GM12878 (cell line): ENCODE data around the gene GRIK3. TPM values are rescaled to one million over a fixed set of nuclear protein-coding genes. Genes with fewer than 3 reads are reported as not detected.

ENCODE experiments used
- ATAC-seq: fragments of 200-7000 bp; cut with Tn5 transposase; 3 replicates; pipeline ENCODE4 v1.9.1; 2020; ENCODE audit warnings: mild to moderate bottlenecking, moderate library complexity
- BruUV-seq: library from RNA; stranded (reverse); fragments of 400-500 nt; replicated peaks from 2 replicates; lab custom pipeline; 2021; lab: Mats Ljungman, UMichigan
- CTCF ChIA-PET: fragments of 300-600 bp; sonication (Branson Sonifier 250); formaldehyde crosslinking; extraction: SDS; loops from one replicate; lab custom pipeline; 2021; ENCODE audit warnings: inconsistent platforms; lab: Yijun Ruan, JAX
- POLR2A ChIA-PET: fragments of 350-600 bp; formaldehyde crosslinking; extraction: SDS; loops from one replicate; lab custom pipeline; 2021; ENCODE audit warnings: inconsistent platforms; lab: Charles Lee
- RAD21 ChIA-PET: fragments of 300-600 bp; sonication (Branson Sonifier 250); formaldehyde crosslinking; loops from one replicate; lab custom pipeline; 2023; ENCODE audit warnings: antibody characterized with exemption; ENCODE audit not compliant: unreplicated experiment; lab: Charles Lee
- SMC1A ChIA-PET: fragments of 300-600 bp; sonication (Branson Sonifier 250); formaldehyde crosslinking; loops from one replicate; lab custom pipeline; 2023; ENCODE audit not compliant: unreplicated experiment, uncharacterized antibody; lab: Charles Lee
- DNase-seq: peaks from one replicate; pipeline ENCODE4 v3.0.0-alpha.2; 2011; ENCODE audit warnings: low read depth, low spot score
- FAIRE-seq: peaks from 3 replicates; lab custom pipeline; 2011; peaks lifted over from hg19 to GRCh38; lab: Jason Lieb, UNC
- H2AFZ ChIP-seq: 2 replicates; pipeline ENCODE4 v1.6.0; 2011; ENCODE audit warnings: low read depth, low read length, control low read depth; ENCODE audit not compliant: control insufficient read depth
- H3K27ac ChIP-seq: 2 replicates; pipeline ENCODE4 v1.5.1; 2011; ENCODE audit warnings: control low read depth; ENCODE audit not compliant: control insufficient read depth, insufficient read depth
- H3K27me3 ChIP-seq, 2 experiments: replicated peaks in 1 of 2; 2 replicates each; pipeline versions ENCODE4 v1.6.0 to v1.6.1; 2011; ENCODE audit warnings: low read length in 1 of 2; ENCODE audit not compliant: control insufficient read depth in 2 of 2, insufficient read depth in 2 of 2
- H3K36me3 ChIP-seq, 2 experiments: 2 replicates each; pipeline ENCODE4 v1.5.1; 2011; ENCODE audit warnings: low read length in 1 of 2; ENCODE audit not compliant: control insufficient read depth in 2 of 2, insufficient read depth in 2 of 2
- H3K4me1 ChIP-seq: 2 replicates; pipeline ENCODE4 v1.6.1; 2011; ENCODE audit warnings: mild to moderate bottlenecking, low read length, moderate library complexity, mixed read lengths; ENCODE audit not compliant: control insufficient read depth, insufficient read depth
- H3K4me2 ChIP-seq: 2 replicates; pipeline ENCODE4 v1.6.0; 2011; ENCODE audit warnings: control low read depth; ENCODE audit not compliant: control insufficient read depth, insufficient read depth
- H3K4me3 ChIP-seq: fragments of 200-600 bp; sonication (generic); 2 replicates; pipeline ENCODE4 v1.5.1; 2016
- H3K79me2 ChIP-seq: 2 replicates; pipeline ENCODE4 v1.6.0; 2011; ENCODE audit warnings: low read length; ENCODE audit not compliant: control insufficient read depth, insufficient read depth
- H3K9ac ChIP-seq: 2 replicates; pipeline ENCODE4 v1.8.0; 2011; ENCODE audit warnings: low read length, control low read depth, mixed read lengths; ENCODE audit not compliant: control insufficient read depth, insufficient read depth
- H3K9me3 ChIP-seq: replicated peaks from 3 replicates; pipeline ENCODE4 v1.5.1; 2011; ENCODE audit warnings: mild to moderate bottlenecking, low read length; ENCODE audit not compliant: control insufficient read depth, insufficient read depth
- H4K20me1 ChIP-seq: 2 replicates; pipeline ENCODE4 v1.6.0; 2011; ENCODE audit not compliant: control insufficient read depth, insufficient read depth
- ATF7 ChIP-seq: fragments of 450-650 bp; IDR thresholded peaks from 2 replicates; pipeline ENCODE4 v1.6.1; 2016; ENCODE audit warnings: low read depth, mild to moderate bottlenecking
- BHLHE40 ChIP-seq, 2 experiments: fragments of 450-650 bp in 1 of 2; IDR thresholded peaks; 2 replicates each; pipeline ENCODE4 v1.6.1; 2011 to 2017; ENCODE audit warnings: low read depth in 2 of 2, borderline replicate concordance in 1 of 2, improper control_type of control experiment in 1 of 2, low read length in 1 of 2, mild to moderate bottlenecking in 1 of 2
- JUND ChIP-seq: IDR thresholded peaks from 2 replicates; pipeline ENCODE4 v1.6.1; 2012; ENCODE audit warnings: low read depth, mild to moderate bottlenecking, low read length, improper control_type of control experiment, moderate library complexity
- MTA3 ChIP-seq: IDR thresholded peaks from 2 replicates; pipeline ENCODE4 v1.6.1; 2012; ENCODE audit warnings: low read length, inconsistent platforms, borderline replicate concordance
- MYB ChIP-seq: fragments of 150-350 bp; IDR thresholded peaks from 2 replicates; pipeline ENCODE4 v1.6.1; 2014; ENCODE audit warnings: mild to moderate bottlenecking, low read depth, low read length, borderline replicate concordance
- NFIC ChIP-seq: IDR thresholded peaks from 2 replicates; pipeline ENCODE4 v1.6.1; 2012; ENCODE audit warnings: low read depth, mild to moderate bottlenecking, inconsistent platforms, low read length, moderate library complexity
- RAD51 ChIP-seq: fragments of 450-650 bp; IDR thresholded peaks from 2 replicates; pipeline ENCODE4 v1.6.1; 2016; ENCODE audit warnings: moderate library complexity, mild to moderate bottlenecking, inconsistent platforms
- RUNX3 ChIP-seq: IDR thresholded peaks from 2 replicates; pipeline ENCODE4 v1.6.1; 2012; ENCODE audit warnings: low read length, inconsistent platforms
- STAT3 ChIP-seq: IDR thresholded peaks from 2 replicates; pipeline ENCODE4 v1.6.1; 2011; ENCODE audit warnings: low read depth, low read length, improper control_type of control experiment
- TCF3 ChIP-seq: IDR thresholded peaks from 2 replicates; pipeline ENCODE4 v1.6.1; 2012; ENCODE audit warnings: low read depth, mild to moderate bottlenecking, low read length, borderline replicate concordance; ENCODE audit not compliant: insufficient read depth
- ZNF217 ChIP-seq: fragments of 450-650 bp; IDR thresholded peaks from 2 replicates; pipeline ENCODE4 v1.6.1; 2017; ENCODE audit warnings: antibody characterized with exemption, mild to moderate bottlenecking
- ZNF592 ChIP-seq: fragments of 450-650 bp; IDR thresholded peaks from 2 replicates; pipeline ENCODE4 v1.6.1; 2017; ENCODE audit warnings: mild to moderate bottlenecking, moderate library complexity
- WGBS: methylation state at CpG from one replicate; pipeline ENCODE4 v1.1.6; 2016; ENCODE audit warnings: low lambda C conversion rate; ENCODE audit not compliant: insufficient replicate concordance, insufficient coverage; ENCODE audit errors: missing lambda C conversion rate; 5-methylcytosine and 5-hydroxymethylcytosine counted together
- in situ Hi-C: fragments of 300-500 bp; cut with MboI; formaldehyde crosslinking; loops from 9 replicates; pipeline ENCODE4 v1.14.3; 2018; ENCODE audit warnings: mixed read lengths
- intact Hi-C: fragments of 100-400 bp; cut with micrococcal nuclease; formaldehyde crosslinking; loops from one replicate; pipeline ENCODE4 v1.14.2; 2022; ENCODE audit not compliant: unreplicated experiment
- polyA plus RNA-seq, 11 experiments: library from polyadenylated mRNA; depleted of rRNA in 4 of 11; unstranded in 6 of 11; stranded (reverse) in 5 of 11; fragments of >200 nt; fragmentation: Nextera tagmentation in 4 of 11; fragmentation: Illumina TruSeq in 1 of 11; extraction: Ambion mirVana in 4 of 11; extraction: Trizol in 1 of 11; gene quantifications; 1 replicate in 1 of 11; 2 replicates in 10 of 11; pipeline versions ENCODE4 v1.2.1 to v1.2.3, GENCODE V29; 2011 to 2016; ENCODE audit warnings: inconsistent platforms in 2 of 11, missing spikeins in 2 of 11, low read depth in 1 of 11
- total RNA-seq, 4 experiments: library from RNA; depleted of rRNA in 3 of 4; stranded (reverse); fragments of >200 nt in 3 of 4; fragmentation: Illumina TruSeq in 1 of 4; extraction: Trizol in 1 of 4; gene quantifications; 2 replicates each; pipeline versions ENCODE4 v1.2.1 to v1.2.3, GENCODE V29; 2013 to 2021
- TF ChIP-seq, protein P1 (sequence below): fragments of 450-650 bp; IDR thresholded peaks from 2 replicates; pipeline ENCODE4 v1.6.1; 2018; ENCODE audit warnings: borderline replicate concordance, mild to moderate bottlenecking; ENCODE audit not compliant: partially characterized antibody

Gene GRIK3
- total and polyA plus RNA-seq, 10 of the 15 experiments (the other 5 are each of a cell fraction or from before 2014, with no cell fraction given), result not detected

DNA sequence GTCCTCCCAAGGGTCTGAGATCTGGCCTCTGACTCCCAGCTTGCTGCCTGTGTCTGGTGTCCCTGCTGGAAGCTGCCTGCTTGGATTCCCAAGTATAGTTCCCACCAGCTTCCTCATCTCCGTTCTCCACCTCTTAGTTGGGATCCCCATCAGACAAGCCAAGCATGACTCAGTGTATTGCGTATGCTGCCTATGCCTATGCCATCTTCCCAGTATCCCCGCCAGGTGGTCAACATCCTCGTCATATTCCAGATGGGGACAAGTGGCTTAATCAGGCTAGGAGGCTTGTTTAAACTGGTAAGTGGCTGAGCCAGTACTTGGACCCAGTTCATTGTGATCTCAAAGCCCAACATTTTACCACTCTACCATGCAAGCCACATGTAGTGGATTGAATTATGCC, 204.4 kb downstream of the GRIK3 start (continued):
- no peak for TF ChIP-seq ZNF217
- TF ChIP-seq, all 136 proteins: peak for 0

DNA sequence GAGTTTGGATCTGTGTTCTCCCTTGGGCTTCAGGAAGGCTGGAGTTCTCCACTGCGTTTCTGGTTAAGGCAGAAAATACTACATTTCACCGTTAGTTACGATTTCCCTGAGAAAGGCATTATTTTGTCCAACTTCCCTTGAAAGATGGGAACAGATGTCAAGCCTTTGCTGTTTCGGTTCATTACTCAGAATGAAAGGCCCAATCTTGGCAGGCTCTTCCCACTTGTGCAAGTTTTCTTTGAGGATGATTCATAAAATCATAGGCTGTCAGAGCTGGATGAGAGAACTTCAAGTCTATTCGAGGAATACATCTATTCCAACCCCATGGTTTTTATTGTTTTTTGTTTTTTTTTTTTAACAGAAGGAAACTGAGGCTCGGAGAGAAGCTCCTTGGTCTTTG, 205.2 kb downstream of the GRIK3 start:
- Histone ChIP-seq H3K4me2 (no peak overlapping the region), H3K27ac (no peak overlapping the region), H4K20me1 (no peaks in the 10 kb centered on the region; the same call in 1 of the 2 replicates), H3K4me3 (no peak overlapping the region), H3K36me3 (no peaks in the 10 kb centered on the region), H3K27me3 (peaks cover 0 to 3% of the 10 kb centered on the region in 2 experiments; a peak in 2 of 4 replicates), H3K4me1 (no peaks in the 10 kb centered on the region)
- FAIRE-seq, result no peak
- ChIA-PET CTCF (no interaction called here), SMC1A (no interaction called here), POLR2A (no interaction called here), RAD21 (no interaction called here)
- ATAC-seq, result no peak
- intact Hi-C loops, result no loop called here
- TF ChIP-seq NFIC (no peak), TCF3 (no peak), ZNF592 (no peak), STAT3 (no peak), RUNX3 (no peak), MYB (no peak), RAD51 (no peak), MTA3 (no peak), JUND (no peak), ATF7 (no peak), BHLHE40 (IDR thresholded peaks at IDR 0.05; ENCODE audit: borderline replicate concordance in 1 of 2, low read depth in 2 of 2, low read length in 1 of 2) (no peak)
- TF ChIP-seq, protein P1, sequence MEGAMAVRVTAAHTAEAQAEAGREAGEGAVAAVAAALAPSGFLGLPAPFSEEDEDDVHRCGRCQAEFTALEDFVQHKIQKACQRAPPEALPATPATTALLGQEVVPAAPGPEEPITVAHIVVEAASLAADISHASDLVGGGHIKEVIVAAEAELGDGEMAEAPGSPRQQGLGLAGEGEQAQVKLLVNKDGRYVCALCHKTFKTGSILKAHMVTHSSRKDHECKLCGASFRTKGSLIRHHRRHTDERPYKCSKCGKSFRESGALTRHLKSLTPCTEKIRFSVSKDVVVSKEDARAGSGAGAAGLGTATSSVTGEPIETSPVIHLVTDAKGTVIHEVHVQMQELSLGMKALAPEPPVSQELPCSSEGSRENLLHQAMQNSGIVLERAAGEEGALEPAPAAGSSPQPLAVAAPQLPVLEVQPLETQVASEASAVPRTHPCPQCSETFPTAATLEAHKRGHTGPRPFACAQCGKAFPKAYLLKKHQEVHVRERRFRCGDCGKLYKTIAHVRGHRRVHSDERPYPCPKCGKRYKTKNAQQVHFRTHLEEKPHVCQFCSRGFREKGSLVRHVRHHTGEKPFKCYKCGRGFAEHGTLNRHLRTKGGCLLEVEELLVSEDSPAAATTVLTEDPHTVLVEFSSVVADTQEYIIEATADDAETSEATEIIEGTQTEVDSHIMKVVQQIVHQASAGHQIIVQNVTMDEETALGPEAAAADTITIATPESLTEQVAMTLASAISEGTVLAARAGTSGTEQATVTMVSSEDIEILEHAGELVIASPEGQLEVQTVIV, result no peak
- TF ChIP-seq, all 136 proteins: peak for 0
- H3K9me3 ChIP-seq, result no peaks in the 10 kb centered on the region
- no peaks in the 10 kb centered on the region for H3K79me2 ChIP-seq
- in situ Hi-C loops, result no loop called here
- H3K9ac ChIP-seq, result no peak overlapping the region
- WGBS, result 24% methylated on average over 6 of the region's 6 CpGs
- DNase-seq, result no peak
- no TSS peak for BruUV-seq
- H2AFZ ChIP-seq, result no peak overlapping the region
